Mesendoderm (in vitro differentiated cells): ENCODE data around the gene FLT4.

Experiments used
- DNase-seq: peaks from one replicate; pipeline ENCODE4 v3.0.0; 2013
- H2AK5ac ChIP-seq: 2 replicates; pipeline ENCODE4 v1.6.1; 2013; ENCODE audit warnings: low read length, inconsistent platforms
- H2BK120ac ChIP-seq: 2 replicates; pipeline ENCODE4 v1.6.1; 2013; ENCODE audit warnings: low read depth, mild to moderate bottlenecking, low read length, moderate library complexity, mixed read lengths
- H2BK15ac ChIP-seq: replicated peaks from 2 replicates; pipeline ENCODE4 v1.6.1; 2013; ENCODE audit warnings: low read depth, mild to moderate bottlenecking, moderate library complexity
- H2BK5ac ChIP-seq: 2 replicates; pipeline ENCODE4 v1.6.1; 2013; ENCODE audit warnings: low read length, inconsistent platforms
- H3K18ac ChIP-seq: 2 replicates; pipeline ENCODE4 v1.6.1; 2013; ENCODE audit warnings: mild to moderate bottlenecking, low read length, mixed read lengths
- H3K23ac ChIP-seq: one replicate; pipeline ENCODE4 v1.6.1; 2013; ENCODE audit warnings: low read length
- H3K27ac ChIP-seq: 2 replicates; pipeline ENCODE4 v1.5.1; 2013; ENCODE audit warnings: low read depth, mild to moderate bottlenecking, inconsistent platforms, low read length, moderate library complexity
- H3K27me3 ChIP-seq: 2 replicates; pipeline ENCODE4 v1.6.1; 2013; ENCODE audit warnings: low read length, control low read depth, mild to moderate bottlenecking, inconsistent platforms; ENCODE audit not compliant: insufficient read depth, poor library complexity
- H3K36me3 ChIP-seq: 2 replicates; pipeline ENCODE4 v1.6.1; 2013; ENCODE audit warnings: low read length, inconsistent platforms; ENCODE audit not compliant: control insufficient read depth, insufficient read depth
- H3K4ac ChIP-seq: one replicate; pipeline ENCODE4 v1.6.1; 2013; ENCODE audit warnings: low read depth, mild to moderate bottlenecking, low read length, moderate library complexity
- H3K4me1 ChIP-seq: 2 replicates; pipeline ENCODE4 v1.6.1; 2013; ENCODE audit warnings: low read depth, low read length, inconsistent platforms; ENCODE audit not compliant: control insufficient read depth
- H3K4me2 ChIP-seq: 2 replicates; pipeline ENCODE4 v1.6.1; 2013; ENCODE audit warnings: low read length
- H3K4me3 ChIP-seq: 2 replicates; pipeline ENCODE4 v1.5.1; 2013; ENCODE audit warnings: mild to moderate bottlenecking, low read length
- H3K56ac ChIP-seq: one replicate; pipeline ENCODE4 v1.6.1; 2013; ENCODE audit warnings: low read length
- H3K79me1 ChIP-seq: 2 replicates; pipeline ENCODE4 v1.6.1; 2013; ENCODE audit warnings: low read length, inconsistent platforms
- H3K79me2 ChIP-seq: 2 replicates; pipeline ENCODE4 v1.6.1; 2013; ENCODE audit warnings: mild to moderate bottlenecking, low read length; ENCODE audit not compliant: control insufficient read depth, insufficient read depth
- H3K9ac ChIP-seq: 2 replicates; pipeline ENCODE4 v1.6.1; 2013; ENCODE audit warnings: low read length, inconsistent platforms
- H4K5ac ChIP-seq: one replicate; pipeline ENCODE4 v1.6.1; 2013; ENCODE audit warnings: low read length
- H4K8ac ChIP-seq: one replicate; pipeline ENCODE4 v1.6.1; 2013; ENCODE audit warnings: low read depth, mild to moderate bottlenecking, control low read depth, low read length, moderate library complexity
- WGBS: extraction: QIAGEN DNeasy Blood & Tissue Kit; methylation state at CpG from one replicate; pipeline ENCODE4 v1.1.7; 2013; ENCODE audit warnings: low lambda C conversion rate, missing lambda C conversion rate; ENCODE audit not compliant: insufficient coverage; ENCODE audit errors: extremely low coverage; 5-methylcytosine and 5-hydroxymethylcytosine counted together

Gene FLT4

DNA sequence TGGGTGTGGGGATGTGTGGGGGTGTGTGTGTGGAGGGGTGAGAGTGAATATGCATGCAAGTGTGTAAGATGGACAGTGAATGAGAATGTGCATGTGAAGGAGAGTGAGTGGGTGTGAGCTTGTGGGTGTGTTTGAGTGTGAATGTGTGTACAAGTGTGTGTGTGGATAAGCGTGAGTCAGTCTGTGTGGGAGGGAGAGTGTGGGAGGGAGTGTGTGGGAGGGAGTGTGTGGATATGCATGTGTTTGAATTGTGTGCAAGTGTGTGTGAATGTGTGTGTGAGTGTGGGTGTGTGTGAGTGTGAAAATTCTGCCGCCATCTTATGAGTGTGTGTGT is 54.4 kb downstream of the FLT4 start:
- no peak overlapping the region for H3K56ac ChIP-seq
- no peak overlapping the region for H3K4ac ChIP-seq
- no peaks in the 10 kb centered on the region for H3K4me1 ChIP-seq
- H3K27ac ChIP-seq = no peak overlapping the region
- H3K79me2 ChIP-seq = no peaks in the 10 kb centered on the region
- no peak for DNase-seq
- no peak overlapping the region for H4K8ac ChIP-seq
- no peak overlapping the region for H2BK120ac ChIP-seq
- no peak overlapping the region for H2BK5ac ChIP-seq
- H3K4me2 ChIP-seq = no peak overlapping the region
- no peaks in the 10 kb centered on the region for H3K36me3 ChIP-seq
- H3K23ac ChIP-seq = no peak overlapping the region
- WGBS = 100% methylated on average over 1 of the region's 2 CpGs
- H4K5ac ChIP-seq = no peak overlapping the region
- no peak overlapping the region for H2AK5ac ChIP-seq
- H2BK15ac ChIP-seq = no peak overlapping the region
- no peak overlapping the region for H3K4me3 ChIP-seq
- no peaks in the 10 kb centered on the region for H3K79me1 ChIP-seq
- peaks cover 11% of the 10 kb centered on the region for H3K27me3 ChIP-seq
- no peak overlapping the region for H3K18ac ChIP-seq
- no peak overlapping the region for H3K9ac ChIP-seq

DNA sequence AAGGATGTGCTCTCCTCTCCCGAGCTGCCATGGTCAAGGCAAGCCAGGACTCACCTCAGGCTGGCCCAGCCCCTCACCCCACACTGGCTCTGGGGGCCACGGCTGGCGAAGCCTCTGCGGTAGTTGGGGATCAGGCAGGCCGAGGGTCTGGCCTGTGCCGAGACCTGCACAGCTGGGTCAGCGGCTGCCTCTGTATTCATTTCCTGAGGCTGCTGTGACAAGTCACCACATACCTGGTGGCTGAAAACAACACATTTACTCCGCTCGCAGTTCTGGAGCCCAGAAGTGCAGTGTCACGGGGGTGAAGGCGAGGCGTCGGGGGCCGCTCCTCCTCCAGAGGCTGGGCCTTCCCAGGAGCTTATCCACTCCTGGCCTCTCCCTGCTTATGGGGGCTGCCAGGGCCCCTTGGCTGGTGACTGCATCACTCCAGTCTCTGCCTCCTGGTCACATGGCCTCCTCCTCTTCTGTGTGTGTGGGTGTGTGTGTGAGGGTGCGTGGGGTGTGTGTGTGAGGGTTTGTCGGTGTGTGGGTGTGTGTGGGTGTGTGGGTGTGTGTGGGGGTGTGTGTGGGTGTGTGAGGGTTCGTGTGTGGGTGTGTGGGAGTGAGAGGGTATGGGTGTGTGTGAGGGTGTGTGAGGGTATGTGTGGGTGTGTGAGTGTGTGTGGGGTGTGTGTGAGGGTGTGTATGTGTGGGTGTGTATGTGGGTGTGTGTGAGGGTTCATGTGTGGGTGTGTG is 54.9 kb downstream of the FLT4 start:
- H3K9ac ChIP-seq = no peak overlapping the region
- H4K5ac ChIP-seq = no peak overlapping the region
- 100% methylated on average over 1 of the region's 17 CpGs for WGBS
- no peak overlapping the region for H2BK120ac ChIP-seq
- no peak overlapping the region for H2BK15ac ChIP-seq
- no peak overlapping the region for H3K27ac ChIP-seq
- H3K18ac ChIP-seq = no peak overlapping the region
- H2BK5ac ChIP-seq = no peak overlapping the region
- no peaks in the 10 kb centered on the region for H3K36me3 ChIP-seq
- no peaks in the 10 kb centered on the region for H3K79me2 ChIP-seq
- H3K56ac ChIP-seq = no peak overlapping the region
- H3K27me3 ChIP-seq = peaks cover 16% of the 10 kb centered on the region
- no peak overlapping the region for H3K23ac ChIP-seq
- H3K4me3 ChIP-seq = no peak overlapping the region
- H2AK5ac ChIP-seq = no peak overlapping the region
- no peak for DNase-seq
- no peaks in the 10 kb centered on the region for H3K79me1 ChIP-seq
- no peak overlapping the region for H3K4me2 ChIP-seq
- no peak overlapping the region for H4K8ac ChIP-seq
- no peaks in the 10 kb centered on the region for H3K4me1 ChIP-seq
- no peak overlapping the region for H3K4ac ChIP-seq

DNA sequence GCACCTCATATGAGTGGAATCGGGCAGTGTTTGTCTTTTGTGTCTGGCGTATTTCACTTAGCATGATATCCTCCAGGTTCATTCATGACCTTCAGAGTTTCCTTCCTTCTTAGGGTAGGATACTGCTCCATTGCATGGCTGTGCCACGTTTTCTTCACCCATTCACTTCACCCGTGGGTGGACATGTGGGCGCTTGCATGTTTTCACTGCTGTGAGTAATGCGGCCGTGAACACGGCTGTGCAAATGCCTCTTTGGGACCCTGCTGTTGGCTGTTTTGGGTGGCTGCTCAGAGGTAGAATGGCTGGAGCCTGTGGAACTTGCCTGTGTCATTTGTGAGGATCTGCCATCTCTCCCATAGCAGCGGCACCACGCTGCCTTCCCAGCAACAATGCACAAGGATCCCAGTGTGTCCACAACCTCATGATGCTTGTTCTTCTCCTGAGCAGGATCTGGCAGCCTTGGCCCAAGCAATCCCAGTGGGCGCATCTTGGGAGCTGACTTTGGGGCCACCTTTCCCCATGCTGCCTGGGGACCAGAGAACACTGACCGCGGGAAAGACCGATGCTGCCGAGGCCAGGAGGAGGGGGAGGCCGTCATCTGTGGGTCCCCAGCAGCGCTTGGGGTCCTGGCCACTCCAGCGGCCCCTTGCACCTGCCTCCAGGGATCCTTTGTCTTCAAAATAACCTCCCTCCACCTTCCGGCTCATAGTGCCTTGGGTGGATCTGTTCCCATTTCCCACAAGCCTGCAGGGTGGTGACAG is 55.8 kb downstream of the FLT4 start:
- H4K5ac ChIP-seq = no peak overlapping the region
- H3K23ac ChIP-seq = no peak overlapping the region
- DNase-seq = no peak
- H2AK5ac ChIP-seq = no peak overlapping the region
- no peak overlapping the region for H3K4ac ChIP-seq
- no peak overlapping the region for H2BK120ac ChIP-seq
- WGBS = no CpG with 5 or more reads among the region's 19 CpGs
- no peaks in the 10 kb centered on the region for H3K36me3 ChIP-seq
- H3K4me1 ChIP-seq = no peaks in the 10 kb centered on the region
- H3K4me2 ChIP-seq = no peak overlapping the region
- no peak overlapping the region for H3K56ac ChIP-seq
- no peaks in the 10 kb centered on the region for H3K79me2 ChIP-seq
- no peak overlapping the region for H2BK5ac ChIP-seq
- H3K79me1 ChIP-seq = no peaks in the 10 kb centered on the region
- no peak overlapping the region for H3K27ac ChIP-seq
- no peak overlapping the region for H3K9ac ChIP-seq
- H2BK15ac ChIP-seq = no peak overlapping the region
- peaks cover 18% of the 10 kb centered on the region for H3K27me3 ChIP-seq
- H3K18ac ChIP-seq = no peak overlapping the region
- H4K8ac ChIP-seq = no peak overlapping the region
- H3K4me3 ChIP-seq = no peak overlapping the region

DNA sequence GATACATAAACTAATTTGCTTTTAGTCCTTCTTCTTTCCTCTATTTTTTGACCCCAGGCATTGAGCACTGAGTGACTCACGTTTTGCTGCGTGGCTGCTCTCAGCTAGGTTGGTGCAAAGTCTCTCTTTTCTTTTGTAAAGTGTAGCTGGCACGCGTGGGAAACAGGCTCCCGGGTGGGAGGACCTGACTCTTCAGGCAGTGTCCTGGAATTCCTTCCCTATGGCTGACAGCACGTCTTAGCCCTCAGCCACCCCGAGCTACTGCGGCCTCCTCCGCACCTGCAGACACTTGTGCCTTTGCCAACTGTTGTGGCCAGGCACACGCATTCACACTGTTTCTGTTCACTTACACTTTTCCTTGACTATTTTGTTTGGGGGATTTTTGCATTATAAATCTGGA is 57.2 kb downstream of the FLT4 start:
- H2AK5ac ChIP-seq = no peak overlapping the region
- no peak overlapping the region for H3K9ac ChIP-seq
- DNase-seq = no peak
- no peaks in the 10 kb centered on the region for H3K79me2 ChIP-seq
- H3K79me1 ChIP-seq = no peaks in the 10 kb centered on the region
- no peak overlapping the region for H3K56ac ChIP-seq
- no peak overlapping the region for H2BK120ac ChIP-seq
- no peak overlapping the region for H3K27ac ChIP-seq
- no peaks in the 10 kb centered on the region for H3K36me3 ChIP-seq
- no peak overlapping the region for H4K5ac ChIP-seq
- no peak overlapping the region for H3K4ac ChIP-seq
- H3K4me1 ChIP-seq = no peaks in the 10 kb centered on the region
- H3K4me3 ChIP-seq = no peak overlapping the region
- no peak overlapping the region for H3K23ac ChIP-seq
- H3K18ac ChIP-seq = no peak overlapping the region
- H2BK15ac ChIP-seq = no peak overlapping the region
- H2BK5ac ChIP-seq = no peak overlapping the region
- peaks cover 22% of the 10 kb centered on the region for H3K27me3 ChIP-seq
- no CpG with 5 or more reads among the region's 10 CpGs for WGBS
- H3K4me2 ChIP-seq = no peak overlapping the region
- no peak overlapping the region for H4K8ac ChIP-seq

DNA sequence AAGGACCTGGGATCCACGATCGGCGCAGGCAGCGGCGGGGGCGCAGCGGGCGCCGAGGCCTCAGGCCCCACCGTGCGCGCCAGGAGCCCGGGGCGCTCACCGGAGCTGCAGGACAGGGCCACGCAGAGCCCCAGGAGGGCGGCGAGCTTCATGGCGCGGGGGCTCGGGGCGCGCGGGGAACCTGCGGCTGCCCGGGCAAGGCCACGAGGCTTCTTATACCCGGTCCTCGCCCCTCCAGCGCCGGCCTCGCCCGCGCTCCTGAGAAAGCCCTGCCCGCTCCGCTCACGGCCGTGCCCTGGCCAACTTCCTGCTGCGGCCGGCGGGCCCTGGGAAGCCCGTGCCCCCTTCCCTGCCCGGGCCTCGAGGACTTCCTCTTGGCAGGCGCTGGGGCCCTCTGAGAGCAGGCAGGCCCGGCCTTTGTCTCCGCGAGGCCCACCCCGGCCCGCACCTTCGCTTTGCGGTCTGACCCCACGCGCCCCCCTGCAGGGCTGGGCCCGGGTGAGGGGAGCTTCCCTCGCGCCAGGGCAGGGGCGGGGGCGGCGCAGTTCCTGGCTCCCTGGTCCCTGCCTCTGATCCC is 58.0 kb downstream of the FLT4 start, which contains the start of gene SCGB3A1:
TSS of gene SCGB3A1 (minus strand) at position 189 of the 577 bp plus-strand sequence. CDS start at position 152, 37 bp downstream.
- H2BK15ac ChIP-seq = no peak within 1 kb of the TSS
- no peak within 1 kb of the TSS for H2BK120ac ChIP-seq
- H3K79me1 ChIP-seq = no peaks in the 10 kb centered on the region
- H3K27ac ChIP-seq = no peak within 1 kb of the TSS
- H3K23ac ChIP-seq = no peak within 1 kb of the TSS
- peak within 1 kb of the TSS; percentile 60 for H3K56ac ChIP-seq
- no peaks in the 10 kb centered on the region for H3K36me3 ChIP-seq
- peaks cover 22% of the 10 kb centered on the region for H3K27me3 ChIP-seq
- H3K4me3 ChIP-seq = no peak within 1 kb of the TSS
- H2BK5ac ChIP-seq = no peak within 1 kb of the TSS
- no peaks in the 10 kb centered on the region for H3K79me2 ChIP-seq
- WGBS = no CpG with 5 or more reads among the region's 60 CpGs
- no peak within 1 kb of the TSS for H4K8ac ChIP-seq
- H3K4ac ChIP-seq = no peak within 1 kb of the TSS
- no peak for DNase-seq
- H3K4me1 ChIP-seq = no peaks in the 10 kb centered on the region
- peak within 1 kb of the TSS; percentile 27 for H3K9ac ChIP-seq
- H3K18ac ChIP-seq = no peak within 1 kb of the TSS
- H3K4me2 ChIP-seq = peak within 1 kb of the TSS; percentile 42
- no peak within 1 kb of the TSS for H2AK5ac ChIP-seq
- no peak within 1 kb of the TSS for H4K5ac ChIP-seq
